ENCODE data around the gene ITGAE. TPM values are rescaled to one million over a fixed set of nuclear protein-coding genes. Genes with fewer than 3 reads are reported as not detected.

ITGAE gene
- total RNA-seq, 1 donor from 2014 or later: 28.3 TPM

DNA sequence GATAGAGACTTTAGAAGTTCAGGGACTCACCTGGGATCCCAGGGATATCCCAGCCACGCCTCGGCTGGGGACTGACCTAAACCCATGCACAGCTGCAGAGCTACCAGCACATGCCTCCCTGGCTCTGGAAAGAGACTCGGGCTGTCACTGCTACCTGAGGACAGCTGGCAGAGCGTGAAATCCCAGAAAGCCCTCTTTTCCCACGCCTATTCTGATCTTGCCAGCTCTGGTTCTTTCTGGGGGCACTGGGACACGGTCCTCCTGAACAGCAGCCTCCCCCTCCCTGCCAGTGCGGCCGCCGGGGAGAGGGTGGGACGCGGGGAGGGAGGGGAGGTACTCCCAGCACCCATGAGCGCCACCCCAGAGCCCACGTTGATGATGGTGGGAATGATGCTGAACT is 115.8 kb downstream of the ITGAE start:
- H3K27ac Mint-ChIP-seq (ENCODE audit: unreplicated experiment): no peak overlapping the region
- TF ChIP-seq, protein P1, sequence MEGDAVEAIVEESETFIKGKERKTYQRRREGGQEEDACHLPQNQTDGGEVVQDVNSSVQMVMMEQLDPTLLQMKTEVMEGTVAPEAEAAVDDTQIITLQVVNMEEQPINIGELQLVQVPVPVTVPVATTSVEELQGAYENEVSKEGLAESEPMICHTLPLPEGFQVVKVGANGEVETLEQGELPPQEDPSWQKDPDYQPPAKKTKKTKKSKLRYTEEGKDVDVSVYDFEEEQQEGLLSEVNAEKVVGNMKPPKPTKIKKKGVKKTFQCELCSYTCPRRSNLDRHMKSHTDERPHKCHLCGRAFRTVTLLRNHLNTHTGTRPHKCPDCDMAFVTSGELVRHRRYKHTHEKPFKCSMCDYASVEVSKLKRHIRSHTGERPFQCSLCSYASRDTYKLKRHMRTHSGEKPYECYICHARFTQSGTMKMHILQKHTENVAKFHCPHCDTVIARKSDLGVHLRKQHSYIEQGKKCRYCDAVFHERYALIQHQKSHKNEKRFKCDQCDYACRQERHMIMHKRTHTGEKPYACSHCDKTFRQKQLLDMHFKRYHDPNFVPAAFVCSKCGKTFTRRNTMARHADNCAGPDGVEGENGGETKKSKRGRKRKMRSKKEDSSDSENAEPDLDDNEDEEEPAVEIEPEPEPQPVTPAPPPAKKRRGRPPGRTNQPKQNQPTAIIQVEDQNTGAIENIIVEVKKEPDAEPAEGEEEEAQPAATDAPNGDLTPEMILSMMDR (IDR thresholded peaks at IDR 0.05): no peak
- H3K36me3 Mint-ChIP-seq (ENCODE audit: low read depth): no peaks in the 10 kb centered on the region
- no peak for DNase-seq (ENCODE audit: low spot score)
- H3K4me3 Mint-ChIP-seq (ENCODE audit: unreplicated experiment): no peak overlapping the region
- peaks cover 11% of the 10 kb centered on the region for H3K27me3 Mint-ChIP-seq (ENCODE audit: low read depth)
- no peaks in the 10 kb centered on the region for H3K9me3 Mint-ChIP-seq (ENCODE audit: low read depth)
- no peaks in the 10 kb centered on the region for H3K4me1 Mint-ChIP-seq (ENCODE audit: low read depth)

DNA sequence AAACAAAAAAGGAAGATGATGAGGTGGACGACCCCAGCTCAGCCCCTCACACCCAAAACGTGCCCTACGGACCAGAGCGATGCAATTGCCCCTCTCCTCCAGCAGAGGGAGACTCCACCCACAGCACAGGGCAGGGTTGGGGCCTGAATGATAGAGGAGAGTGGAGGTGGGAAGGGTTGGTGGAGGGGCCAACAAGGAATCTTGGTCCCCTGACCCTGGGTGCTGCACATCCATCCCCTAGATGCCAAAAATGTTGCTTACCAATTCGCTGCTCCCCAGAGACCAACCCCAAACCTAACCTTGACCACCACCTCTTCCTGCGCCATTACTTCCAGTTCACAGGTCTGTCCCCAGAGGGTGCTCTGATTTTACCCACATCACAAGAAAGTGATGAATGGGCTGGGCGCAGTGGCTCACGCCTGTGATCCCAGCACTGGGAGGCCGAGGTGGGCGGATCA is 117.9 kb downstream of the ITGAE start:
- H3K27ac Mint-ChIP-seq (ENCODE audit: unreplicated experiment): no peak overlapping the region

DNA sequence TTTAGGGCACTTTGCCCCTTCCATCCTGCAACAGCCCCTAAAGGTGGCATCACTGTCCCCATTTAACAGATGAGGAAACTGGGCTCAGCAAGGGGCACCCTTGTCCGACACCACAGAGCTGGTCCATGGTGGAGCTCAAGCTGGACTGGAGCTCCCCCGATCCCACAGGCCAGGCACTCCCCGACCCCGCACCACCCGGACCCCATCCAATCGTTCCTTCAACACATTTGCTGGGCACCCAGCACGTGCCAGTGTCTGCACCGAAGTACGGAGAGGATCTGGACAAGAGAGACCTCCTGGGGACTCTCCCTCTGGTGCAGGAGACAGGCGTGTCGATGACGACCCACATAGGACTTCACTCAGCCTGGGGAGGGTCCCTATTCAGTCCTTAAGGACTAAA is 119.0 kb downstream of the ITGAE start:
- no peaks in the 10 kb centered on the region for H3K4me1 Mint-ChIP-seq (ENCODE audit: low read depth)
- H3K27me3 Mint-ChIP-seq (ENCODE audit: low read depth): peaks cover 11% of the 10 kb centered on the region
- H3K36me3 Mint-ChIP-seq (ENCODE audit: low read depth): no peaks in the 10 kb centered on the region
- no peak overlapping the region for H3K4me3 Mint-ChIP-seq (ENCODE audit: unreplicated experiment)
- H3K9me3 Mint-ChIP-seq (ENCODE audit: low read depth): no peaks in the 10 kb centered on the region
- H3K27ac Mint-ChIP-seq (ENCODE audit: unreplicated experiment): no peak overlapping the region
- TF ChIP-seq, protein P1 (IDR thresholded peaks at IDR 0.05): no peak
- no peak for DNase-seq (ENCODE audit: low spot score)

More for the DNA sequence above, 117.9 kb downstream of the ITGAE start:
- H3K27me3 Mint-ChIP-seq (ENCODE audit: low read depth): peaks cover 11% of the 10 kb centered on the region
- no peaks in the 10 kb centered on the region for H3K9me3 Mint-ChIP-seq (ENCODE audit: low read depth)
- no peaks in the 10 kb centered on the region for H3K4me1 Mint-ChIP-seq (ENCODE audit: low read depth)
- H3K4me3 Mint-ChIP-seq (ENCODE audit: unreplicated experiment): no peak overlapping the region
- no peak for DNase-seq (ENCODE audit: low spot score)
- TF ChIP-seq, protein P1 (IDR thresholded peaks at IDR 0.05): peak; percentile 86
- H3K36me3 Mint-ChIP-seq (ENCODE audit: low read depth): no peaks in the 10 kb centered on the region

DNA sequence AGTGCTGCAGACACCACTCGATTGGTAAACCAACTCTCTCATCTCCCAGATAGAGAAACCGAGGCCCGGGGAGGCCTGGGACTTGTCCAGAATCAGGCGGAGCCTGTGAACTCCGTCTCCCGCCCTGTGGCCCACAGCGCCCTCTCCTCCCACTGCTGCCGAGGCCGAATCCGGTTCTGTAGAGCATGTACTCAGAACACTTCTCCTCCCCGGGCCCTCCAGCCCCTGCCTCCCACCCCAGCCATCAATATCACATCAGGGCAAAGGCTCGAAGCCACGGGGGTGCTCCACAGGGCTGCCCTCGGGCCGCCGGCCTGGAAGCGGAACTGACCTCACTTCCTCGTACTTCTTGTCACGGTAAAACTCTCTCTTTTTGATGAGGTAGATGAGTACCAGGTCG is 119.4 kb downstream of the ITGAE start:
- no peaks in the 10 kb centered on the region for H3K9me3 Mint-ChIP-seq (ENCODE audit: low read depth)
- no peaks in the 10 kb centered on the region for H3K4me1 Mint-ChIP-seq (ENCODE audit: low read depth)
- H3K27ac Mint-ChIP-seq (ENCODE audit: unreplicated experiment): no peak overlapping the region
- TF ChIP-seq, protein P1 (IDR thresholded peaks at IDR 0.05): no peak
- peaks cover 11% of the 10 kb centered on the region for H3K27me3 Mint-ChIP-seq (ENCODE audit: low read depth)
- no peak overlapping the region for H3K4me3 Mint-ChIP-seq (ENCODE audit: unreplicated experiment)
- DNase-seq (ENCODE audit: low spot score): no peak
- no peaks in the 10 kb centered on the region for H3K36me3 Mint-ChIP-seq (ENCODE audit: low read depth)

DNA sequence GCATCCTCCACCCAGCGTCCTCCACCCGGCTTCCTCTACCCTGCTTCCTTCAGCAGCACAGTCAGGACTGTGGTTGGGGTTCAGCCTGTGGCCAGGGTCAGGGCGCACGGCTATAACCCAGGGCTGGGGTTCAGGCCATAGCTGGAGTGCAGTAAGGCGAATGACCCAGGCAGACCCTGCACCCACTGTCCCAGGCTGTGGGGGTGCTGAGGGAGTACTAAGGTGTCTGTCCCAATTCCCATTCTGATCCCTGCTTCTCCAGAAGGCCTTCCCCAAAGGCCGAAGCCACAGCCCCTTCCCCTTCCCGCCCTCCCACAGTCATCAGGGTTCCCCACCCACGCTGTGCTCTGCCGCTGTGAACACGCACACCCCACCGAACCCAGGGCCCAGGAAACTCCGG is 119.9 kb downstream of the ITGAE start:
- Mint-ChIP-seq H3K4me3 (ENCODE audit: unreplicated experiment) (no peak overlapping the region), H3K9me3 (ENCODE audit: low read depth) (no peaks in the 10 kb centered on the region), H3K36me3 (ENCODE audit: low read depth) (no peaks in the 10 kb centered on the region), H3K27me3 (ENCODE audit: low read depth) (peaks cover 11% of the 10 kb centered on the region), H3K27ac (ENCODE audit: unreplicated experiment) (no peak overlapping the region), H3K4me1 (ENCODE audit: low read depth) (no peaks in the 10 kb centered on the region)
- TF ChIP-seq, protein P1 (IDR thresholded peaks at IDR 0.05): no peak
- DNase-seq (ENCODE audit: low spot score): no peak
